Measurements from ENCODE around the gene RNF213. TPM values are rescaled to one million over a fixed set of nuclear protein-coding genes. Genes with fewer than 3 reads are reported as not detected.
A peak's percentile ranks its signal among the peaks of the same experiment; 100 is the strongest.

Gene RNF213
- total and polyA plus RNA-seq, 12 donors: 51.1 to 182 (median 122) TPM

DNA sequence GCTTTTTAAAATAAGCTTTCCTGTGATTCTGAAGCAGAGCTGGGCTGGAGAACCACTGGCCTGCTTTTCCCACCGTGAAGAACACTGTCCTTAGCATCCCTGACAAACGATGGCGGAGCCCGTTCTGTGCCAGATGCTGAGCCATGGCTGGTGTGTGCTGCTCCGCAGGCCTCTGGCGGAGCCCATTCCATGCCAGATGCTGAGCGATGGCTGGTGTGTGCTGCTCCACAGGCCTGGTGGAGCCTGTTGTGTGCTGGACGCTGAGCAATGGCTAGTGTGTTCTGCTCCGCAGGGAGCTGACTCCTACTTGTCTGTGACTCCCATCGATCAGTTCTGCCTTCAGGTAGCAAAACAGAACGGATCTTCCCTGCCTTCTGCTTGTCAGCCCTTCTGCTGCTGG is 158.6 kb downstream of the RNF213 start:
- H3K27ac ChIP-seq: no peak overlapping the region
- DNase-seq: no peak
- 88 to 94% (median 91%) methylated on average over 6 to 11 of the region's 11 CpGs for WGBS, 4 donors
- H3K4me1 ChIP-seq (replicated peaks in 1 of 2): peaks cover 14 to 15% of the 10 kb centered on the region in 2 donors
- H3K36me3 ChIP-seq (replicated peaks in 1 of 2): peaks cover 0 to 6% of the 10 kb centered on the region in 2 donors
- intact Hi-C loops (cut with DNase I): no loop called here
- no peaks in the 10 kb centered on the region for H3K9me3 ChIP-seq (replicated peaks in 1 of 3)
- TF ChIP-seq POLR2A (IDR thresholded peaks at IDR 0.05): no peak
- TF ChIP-seq, protein P1, sequence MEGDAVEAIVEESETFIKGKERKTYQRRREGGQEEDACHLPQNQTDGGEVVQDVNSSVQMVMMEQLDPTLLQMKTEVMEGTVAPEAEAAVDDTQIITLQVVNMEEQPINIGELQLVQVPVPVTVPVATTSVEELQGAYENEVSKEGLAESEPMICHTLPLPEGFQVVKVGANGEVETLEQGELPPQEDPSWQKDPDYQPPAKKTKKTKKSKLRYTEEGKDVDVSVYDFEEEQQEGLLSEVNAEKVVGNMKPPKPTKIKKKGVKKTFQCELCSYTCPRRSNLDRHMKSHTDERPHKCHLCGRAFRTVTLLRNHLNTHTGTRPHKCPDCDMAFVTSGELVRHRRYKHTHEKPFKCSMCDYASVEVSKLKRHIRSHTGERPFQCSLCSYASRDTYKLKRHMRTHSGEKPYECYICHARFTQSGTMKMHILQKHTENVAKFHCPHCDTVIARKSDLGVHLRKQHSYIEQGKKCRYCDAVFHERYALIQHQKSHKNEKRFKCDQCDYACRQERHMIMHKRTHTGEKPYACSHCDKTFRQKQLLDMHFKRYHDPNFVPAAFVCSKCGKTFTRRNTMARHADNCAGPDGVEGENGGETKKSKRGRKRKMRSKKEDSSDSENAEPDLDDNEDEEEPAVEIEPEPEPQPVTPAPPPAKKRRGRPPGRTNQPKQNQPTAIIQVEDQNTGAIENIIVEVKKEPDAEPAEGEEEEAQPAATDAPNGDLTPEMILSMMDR (IDR thresholded peaks at IDR 0.05): no peak
- no peak overlapping the region for H3K4me3 ChIP-seq
- H3K27me3 ChIP-seq: no peaks in the 10 kb centered on the region

DNA sequence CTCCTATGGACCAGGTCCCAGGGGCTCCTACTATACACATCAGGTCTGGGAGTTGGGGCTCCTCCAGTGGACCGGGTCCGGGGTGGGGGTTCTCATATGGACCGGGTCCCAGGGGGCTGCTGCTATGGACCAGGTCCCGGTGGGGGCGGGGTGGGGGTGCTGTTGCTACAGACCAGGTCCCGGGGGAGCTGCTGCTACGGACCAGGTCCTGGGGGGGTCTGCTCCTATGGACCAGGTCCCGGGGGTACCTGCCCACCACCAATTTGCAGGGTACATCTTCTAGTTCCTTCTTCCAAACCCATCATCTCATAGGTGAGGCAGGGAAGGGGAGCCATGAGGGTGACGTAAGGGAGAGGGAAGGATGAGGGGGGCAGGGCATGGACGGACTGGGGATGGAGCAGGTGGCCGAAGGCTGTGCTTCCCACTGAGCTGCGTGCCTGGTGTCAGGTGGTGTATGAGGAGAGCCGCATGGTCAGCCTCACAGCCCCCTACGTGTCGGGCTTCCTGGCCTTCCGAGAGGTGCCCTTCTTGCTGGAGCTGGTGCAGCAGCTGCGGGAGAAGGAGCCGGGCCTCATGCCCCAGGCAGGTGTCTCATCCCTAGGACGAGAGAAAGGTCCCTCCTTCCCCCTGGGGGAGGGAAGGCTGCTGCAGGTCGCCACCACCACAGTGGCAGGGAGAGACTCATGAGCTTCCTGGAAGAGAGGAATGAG is 160.9 kb downstream of the RNF213 start:
- Histone ChIP-seq H3K9me3 (replicated peaks in 1 of 3) (no peaks in the 10 kb centered on the region), H3K27ac (no peak overlapping the region), H3K36me3 (replicated peaks in 1 of 2) (peaks cover 0 to 6% of the 10 kb centered on the region in 2 donors), H3K4me3 (no peak overlapping the region), H3K27me3 (no peaks in the 10 kb centered on the region), H3K4me1 (replicated peaks in 1 of 2) (peaks cover 0 to 2% of the 10 kb centered on the region in 2 donors)
- WGBS, 4 donors: 74 to 83% (median 76%) methylated on average over 6 to 20 of the region's 20 CpGs
- no peak for DNase-seq
- intact Hi-C loops (cut with DNase I): loop anchor here in 1 of 2 donors (10.0 kb wide), 1 partner anchor 443 kb away; no protein-coding TSS in a partner anchor
- TF ChIP-seq POLR2A (IDR thresholded peaks at IDR 0.05): no peak
- TF ChIP-seq, protein P1 (IDR thresholded peaks at IDR 0.05): no peak

DNA sequence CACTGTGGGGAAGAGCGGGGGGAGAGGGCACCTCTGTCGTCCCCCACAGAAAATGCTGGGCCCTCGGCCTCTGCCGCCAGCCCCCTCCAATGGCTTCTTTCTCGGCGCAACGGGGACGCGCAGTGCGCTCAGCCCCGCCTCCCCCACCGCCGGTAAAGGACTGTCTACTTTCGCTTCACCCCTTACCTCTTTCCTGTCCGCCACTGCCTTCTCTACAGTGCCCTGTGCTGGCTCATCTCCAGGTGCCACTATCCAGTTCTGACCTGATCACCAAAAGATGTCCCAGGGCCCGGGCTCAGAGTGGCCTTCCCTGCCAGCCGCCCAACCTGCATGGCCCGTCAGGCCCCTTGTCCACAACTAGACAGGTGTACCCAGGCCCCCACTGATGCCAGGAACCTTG is 161.6 kb downstream of the RNF213 start:
- intact Hi-C loops (cut with DNase I): loop anchor here in 1 of 2 donors (10.0 kb wide), 1 partner anchor 443 kb away; no protein-coding TSS in a partner anchor
- WGBS, 4 donors: 79 to 84% (median 83%) methylated on average over 18 of the region's 18 CpGs
- no peaks in the 10 kb centered on the region for H3K27me3 ChIP-seq
- TF ChIP-seq, protein P1 (IDR thresholded peaks at IDR 0.05): no peak
- no peak for TF ChIP-seq POLR2A (IDR thresholded peaks at IDR 0.05)
- no peak overlapping the region for H3K4me3 ChIP-seq
- no peak overlapping the region for H3K27ac ChIP-seq
- H3K9me3 ChIP-seq (replicated peaks in 1 of 3): no peaks in the 10 kb centered on the region
- peaks cover 0 to 3% of the 10 kb centered on the region in 2 donors for H3K36me3 ChIP-seq (replicated peaks in 1 of 2)
- DNase-seq: no peak
- H3K4me1 ChIP-seq (replicated peaks in 1 of 2): peaks cover 0 to 4% of the 10 kb centered on the region in 2 donors

DNA sequence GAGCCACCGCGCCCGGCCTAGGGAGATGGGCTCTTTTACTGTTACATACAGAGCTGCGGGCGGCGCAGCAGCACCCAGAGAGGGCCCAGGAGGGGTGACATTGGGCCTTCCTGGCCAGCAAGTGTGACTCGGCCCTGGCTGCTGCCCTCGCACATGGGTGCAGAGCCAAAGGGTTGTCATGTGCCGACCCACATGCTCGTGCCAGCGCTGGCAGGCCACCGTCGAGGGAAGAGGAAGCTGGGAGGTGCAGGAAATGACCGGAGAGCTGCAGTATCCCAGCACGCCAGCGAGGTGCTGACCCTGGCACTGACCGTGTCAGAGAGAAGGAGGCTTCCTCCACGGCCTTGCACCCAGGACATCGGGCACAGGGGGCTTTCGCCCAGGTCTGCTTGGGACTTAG is 162.3 kb downstream of the RNF213 start:
- no peak for TF ChIP-seq POLR2A (IDR thresholded peaks at IDR 0.05)
- TF ChIP-seq, protein P1 (IDR thresholded peaks at IDR 0.05): no peak
- no peaks in the 10 kb centered on the region for H3K27me3 ChIP-seq
- peaks cover 0 to 4% of the 10 kb centered on the region in 2 donors for H3K4me1 ChIP-seq (replicated peaks in 1 of 2)
- intact Hi-C loops (cut with DNase I): loop anchor here in 1 of 2 donors (10.0 kb wide), 1 partner anchor 442 kb away; no protein-coding TSS in a partner anchor
- DNase-seq: peak in 1 of 7 donors; percentile 49
- H3K27ac ChIP-seq: no peak overlapping the region
- 60 to 73% (median 66%) methylated on average over 12 to 20 of the region's 20 CpGs for WGBS, 4 donors
- H3K36me3 ChIP-seq (replicated peaks in 1 of 2): no peaks in the 10 kb centered on the region
- no peaks in the 10 kb centered on the region for H3K9me3 ChIP-seq (replicated peaks in 1 of 3)
- no peak overlapping the region for H3K4me3 ChIP-seq

All from adrenal gland (tissue), 12 donors.